HG02571 (cell line): ENCODE results near the gene CARD9.

Source experiments
- ATAC-seq: cut with Tn5 transposase; IDR thresholded peaks from one replicate; pipeline ENCODE4 v1.9.1; 2021; ENCODE audit warnings: mild to moderate bottlenecking, moderate library complexity; ENCODE audit not compliant: unreplicated experiment

Gene CARD9

GRCh38 chr9:136351252-136351800, 22.1 kb downstream of the CARD9 start:
- no peak for ATAC-seq

GRCh38 chr9:136349546-136349945, 23.9 kb downstream of the CARD9 start:
- ATAC-seq = no peak

GRCh38 chr9:136348691-136349090, 24.8 kb downstream of the CARD9 start:
- no peak for ATAC-seq

GRCh38 chr9:136347472-136348256, 25.8 kb downstream of the CARD9 start:
- no peak for ATAC-seq

- no peak for ATAC-seq
These were observed 26.5 kb downstream of the CARD9 start for GRCh38 chr9:136346927-136347465.

GRCh38 chr9:136346157-136346481, 27.4 kb downstream of the CARD9 start:
- ATAC-seq = no peak

- no peak for ATAC-seq
These were observed 27.9 kb downstream of the CARD9 start for GRCh38 chr9:136345281-136346156.

GRCh38 chr9:136344544-136345280, 28.8 kb downstream of the CARD9 start:
- no peak for ATAC-seq

GRCh38 chr9:136343884-136344269, 29.6 kb downstream of the CARD9 start:
- no peak for ATAC-seq

GRCh38 chr9:136343121-136343883, 30.2 kb downstream of the CARD9 start:
- ATAC-seq = no peak

GRCh38 chr9:136342181-136343120, 31.0 kb downstream of the CARD9 start:
- no peak for ATAC-seq

GRCh38 chr9:136341769-136342168, 31.7 kb downstream of the CARD9 start:
- no peak for ATAC-seq

GRCh38 chr9:136341042-136341655, 32.3 kb downstream of the CARD9 start:
- no peak for ATAC-seq

GRCh38 chr9:136340356-136341041, 33.0 kb downstream of the CARD9 start:
- no peak for ATAC-seq

- no peak for ATAC-seq
These were observed 33.5 kb downstream of the CARD9 start for GRCh38 chr9:136339958-136340310.

GRCh38 chr9:136339173-136339957, 34.1 kb downstream of the CARD9 start:
- no peak for ATAC-seq

- no peak for ATAC-seq
These were observed 35.0 kb downstream of the CARD9 start for GRCh38 chr9:136338511-136338910.
